ENCODE measurements around the gene MARCHF6.
"Not testable (repeated sequence)": the region's sequence is repeated elsewhere in the genome, so short reads cannot be mapped to it uniquely, and the experiment has no call there.

MARCHF6 gene

GRCh38 chr5:10377081-10377480, 23.6 kb downstream of the MARCHF6 start:
- no peak for DNase-seq

GRCh38 chr5:10381803-10382202, 28.3 kb downstream of the MARCHF6 start:
- DNase-seq = no peak

- DNase-seq = no peak
These were observed 31.0 kb downstream of the MARCHF6 start for GRCh38 chr5:10384483-10384882.

GRCh38 chr5:10387690-10388089, 34.2 kb downstream of the MARCHF6 start:
- no peak for DNase-seq

GRCh38 chr5:10391130-10391529, 37.6 kb downstream of the MARCHF6 start:
- DNase-seq = no peak

- not testable (repeated sequence) for DNase-seq
These were observed 39.3 kb downstream of the MARCHF6 start for GRCh38 chr5:10392567-10393328.

GRCh38 chr5:10393491-10393890, 40.0 kb downstream of the MARCHF6 start:
- DNase-seq = no peak

- DNase-seq = no peak
These were observed 43.1 kb downstream of the MARCHF6 start for GRCh38 chr5:10396552-10396951.

GRCh38 chr5:10399839-10400238, 46.3 kb downstream of the MARCHF6 start:
- DNase-seq = no peak

GRCh38 chr5:10400411-10400810, 46.9 kb downstream of the MARCHF6 start:
- DNase-seq = no peak

- DNase-seq = no peak
These were observed 47.3 kb downstream of the MARCHF6 start for GRCh38 chr5:10400831-10401230.

GRCh38 chr5:10401498-10401897, 48.0 kb downstream of the MARCHF6 start:
- DNase-seq = no peak

Data from stimulated activated CD4-positive, alpha-beta T cell treated with anti-CD3 and anti-CD28 coated beads, Interleukin-15, amount 100 ng/mL, for 24 hours (primary cell).